K562 treated with DMSO at 1 percent for 12 hours (cell line): Measurements from ENCODE around the gene BPTF. TPM values are rescaled to one million over a fixed set of nuclear protein-coding genes. Genes with fewer than 3 reads are reported as not detected.

ENCODE experiments used
- total RNA-seq: library from RNA; unstranded; fragments of 300-600 nt; gene quantifications from 2 replicates; pipeline ENCODE4 v1.2.3, GENCODE V29; 2022; ENCODE audit not compliant: insufficient read depth

Gene BPTF, protein sequence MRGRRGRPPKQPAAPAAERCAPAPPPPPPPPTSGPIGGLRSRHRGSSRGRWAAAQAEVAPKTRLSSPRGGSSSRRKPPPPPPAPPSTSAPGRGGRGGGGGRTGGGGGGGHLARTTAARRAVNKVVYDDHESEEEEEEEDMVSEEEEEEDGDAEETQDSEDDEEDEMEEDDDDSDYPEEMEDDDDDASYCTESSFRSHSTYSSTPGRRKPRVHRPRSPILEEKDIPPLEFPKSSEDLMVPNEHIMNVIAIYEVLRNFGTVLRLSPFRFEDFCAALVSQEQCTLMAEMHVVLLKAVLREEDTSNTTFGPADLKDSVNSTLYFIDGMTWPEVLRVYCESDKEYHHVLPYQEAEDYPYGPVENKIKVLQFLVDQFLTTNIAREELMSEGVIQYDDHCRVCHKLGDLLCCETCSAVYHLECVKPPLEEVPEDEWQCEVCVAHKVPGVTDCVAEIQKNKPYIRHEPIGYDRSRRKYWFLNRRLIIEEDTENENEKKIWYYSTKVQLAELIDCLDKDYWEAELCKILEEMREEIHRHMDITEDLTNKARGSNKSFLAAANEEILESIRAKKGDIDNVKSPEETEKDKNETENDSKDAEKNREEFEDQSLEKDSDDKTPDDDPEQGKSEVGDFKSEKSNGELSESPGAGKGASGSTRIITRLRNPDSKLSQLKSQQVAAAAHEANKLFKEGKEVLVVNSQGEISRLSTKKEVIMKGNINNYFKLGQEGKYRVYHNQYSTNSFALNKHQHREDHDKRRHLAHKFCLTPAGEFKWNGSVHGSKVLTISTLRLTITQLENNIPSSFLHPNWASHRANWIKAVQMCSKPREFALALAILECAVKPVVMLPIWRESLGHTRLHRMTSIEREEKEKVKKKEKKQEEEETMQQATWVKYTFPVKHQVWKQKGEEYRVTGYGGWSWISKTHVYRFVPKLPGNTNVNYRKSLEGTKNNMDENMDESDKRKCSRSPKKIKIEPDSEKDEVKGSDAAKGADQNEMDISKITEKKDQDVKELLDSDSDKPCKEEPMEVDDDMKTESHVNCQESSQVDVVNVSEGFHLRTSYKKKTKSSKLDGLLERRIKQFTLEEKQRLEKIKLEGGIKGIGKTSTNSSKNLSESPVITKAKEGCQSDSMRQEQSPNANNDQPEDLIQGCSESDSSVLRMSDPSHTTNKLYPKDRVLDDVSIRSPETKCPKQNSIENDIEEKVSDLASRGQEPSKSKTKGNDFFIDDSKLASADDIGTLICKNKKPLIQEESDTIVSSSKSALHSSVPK (N-terminal part only)
- 16.3 and 80.4 TPM in 2 replicates for total RNA-seq

DNA sequence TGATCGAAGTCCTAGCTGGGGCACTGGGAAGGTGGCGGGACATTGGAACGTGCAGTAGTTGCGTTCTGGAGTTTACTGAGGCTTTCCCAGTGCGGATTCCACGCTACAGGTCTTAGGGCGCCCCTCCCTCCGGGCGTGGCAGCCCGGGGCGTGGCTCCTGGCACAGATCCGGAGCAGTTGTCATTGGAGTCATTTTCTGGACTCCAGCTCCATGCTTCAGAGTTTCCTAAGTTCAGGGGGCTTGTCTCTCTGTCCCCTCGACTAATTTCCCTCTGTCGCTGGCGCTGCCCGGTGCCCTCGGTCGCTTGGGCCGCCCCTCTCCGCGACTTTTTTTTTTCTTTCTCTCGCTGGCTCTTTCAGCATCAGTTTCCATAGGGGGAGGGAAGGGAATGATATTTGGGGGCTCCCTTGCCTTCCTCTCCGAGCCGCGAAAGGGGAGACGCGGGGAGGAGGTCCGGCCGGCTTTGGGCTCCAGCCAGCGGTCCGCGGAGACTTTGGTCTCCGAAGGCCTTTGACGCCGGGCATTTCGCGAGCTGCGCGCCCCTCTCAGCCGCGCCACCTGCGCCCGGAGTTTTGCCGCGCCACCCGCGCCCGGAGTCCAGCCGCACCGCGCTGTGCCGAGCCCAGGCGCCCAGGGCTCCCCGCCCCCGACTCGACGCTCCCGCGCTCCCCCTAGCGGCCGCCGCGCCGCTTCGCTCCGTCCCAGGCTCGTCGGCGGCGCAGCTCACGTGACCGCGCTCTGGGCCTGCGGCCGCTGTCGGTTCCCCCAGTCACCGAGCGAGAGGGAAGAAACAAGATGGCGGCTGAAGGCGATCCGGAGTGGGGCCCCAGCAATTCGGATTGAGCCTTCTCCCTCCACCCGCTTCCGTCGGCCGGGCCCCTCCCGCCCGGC is at the start of gene BPTF:
Gene BPTF, plus strand, starts transcription at position 769 of the 892 bp plus-strand sequence. CDS start 222 bp downstream, outside the sequence.

DNA sequence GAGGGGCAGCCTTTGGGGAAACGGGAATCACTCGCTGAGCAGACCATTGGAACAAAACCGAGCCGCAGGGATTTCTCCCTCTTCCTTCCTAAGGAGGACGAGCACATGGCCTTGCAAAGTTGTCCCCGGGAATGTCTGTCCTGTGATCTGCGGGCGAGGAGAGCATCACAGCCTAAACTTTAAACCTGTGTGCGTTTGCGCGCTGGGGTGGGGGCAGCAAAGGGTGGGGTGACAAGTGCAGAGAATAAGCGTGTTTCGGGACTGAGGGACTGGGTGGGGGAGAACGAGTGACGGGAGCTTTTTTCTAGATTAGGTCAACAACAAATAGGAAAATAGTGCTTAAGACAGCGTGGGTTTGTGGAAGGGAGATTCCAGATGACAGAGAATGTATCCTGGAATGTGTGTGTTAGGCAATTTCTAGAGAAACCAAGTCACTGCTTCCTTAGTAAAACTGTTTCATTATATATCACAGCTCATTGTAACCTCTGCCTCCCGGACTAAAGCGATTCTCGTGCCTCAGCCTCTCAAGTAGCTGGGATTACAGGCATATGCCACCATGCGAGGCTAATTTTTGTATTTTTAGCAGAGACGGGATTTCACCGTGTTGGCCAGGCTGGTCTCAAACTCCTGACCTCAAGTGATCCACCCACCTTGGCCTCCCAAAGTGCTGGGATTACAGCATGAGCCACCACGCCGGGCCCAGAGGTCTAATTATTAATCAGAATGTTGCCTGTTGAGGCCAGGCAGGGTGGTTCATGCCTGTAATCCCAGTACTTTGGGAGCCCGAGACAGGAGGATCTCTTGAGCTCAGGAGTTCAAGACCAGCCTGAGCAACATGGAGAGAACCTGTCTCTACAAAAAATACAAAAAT is 171.2 kb downstream of the BPTF start, which contains the start of gene C17orf58:
Gene C17orf58, minus strand, starts transcription at position 169 of the 871 bp plus-strand sequence. CDS start 271 bp downstream, outside the sequence.

Other genes with a start within 250 kb of the BPTF start
- gene NOL11, start 107.6 kb upstream of the BPTF start, total RNA-seq = 21.1 and 29.0 TPM in 2 replicates
- 7.6 and 17.1 TPM in 2 replicates for gene C17orf58, start 171.0 kb downstream of the BPTF start, total RNA-seq
- 131 and 213 TPM in 2 replicates for gene KPNA2, start 210.2 kb downstream of the BPTF start, total RNA-seq